ENCODE data around the gene ELAVL2. TPM values are rescaled to one million over a fixed set of nuclear protein-coding genes. Genes with fewer than 3 reads are reported as not detected.

ELAVL2 gene
- total and polyA plus RNA-seq, 2 of the 4 experiments (the other 2 are of a cell fraction), result 0.36 TPM; not detected in 1

GRCh38 chr9:23733495-23734078 is 92.5 kb downstream of the ELAVL2 start:
- no CpG with 5 or more reads among the region's 2 CpGs for WGBS, 2 experiments (ENCODE audit: extremely low coverage in 2 of 2, insufficient read length in 1 of 2)
- H2BK5ac ChIP-seq (ENCODE audit: low read depth, low read length, poor library complexity, severe bottlenecking), result no peak overlapping the region
- ChIA-PET POLR2A (ENCODE audit: unreplicated experiment) (no interaction called here), CTCF (no interaction called here)
- H4K8ac ChIP-seq (ENCODE audit: low read depth in 2 of 2, low read length in 2 of 2), result no peak overlapping the region
- no peaks in the 10 kb centered on the region for H3K36me3 ChIP-seq (ENCODE audit: control insufficient read depth, insufficient read depth, low read length)
- H4K5ac ChIP-seq (ENCODE audit: low read depth, low read length), result no peak overlapping the region
- H2AK5ac ChIP-seq (ENCODE audit: low read depth, low read length), result no peak overlapping the region
- no peak overlapping the region for H3K4ac ChIP-seq (ENCODE audit: low read depth, low read length)
- H3K27me3 ChIP-seq (ENCODE audit: control insufficient read depth, insufficient read depth, low read length), result no peaks in the 10 kb centered on the region
- no peak overlapping the region for H2BK120ac ChIP-seq (ENCODE audit: low read depth, low read length)
- H3K4me3 ChIP-seq (ENCODE audit: insufficient read depth, low read depth, low read length), result no peak overlapping the region
- no peaks in the 10 kb centered on the region for H3K4me1 ChIP-seq (ENCODE audit: control insufficient read depth, insufficient read depth, low read length)
- H3K18ac ChIP-seq (ENCODE audit: low read depth, low read length), result no peak overlapping the region
- H2AK9ac ChIP-seq (replicated peaks; ENCODE audit: low read depth, low read length, poor library complexity), result no peak overlapping the region
- DNase-seq (no peak), ATAC-seq (ENCODE audit: low read depth) (no peak)
- no peak overlapping the region for H2BK20ac ChIP-seq (ENCODE audit: low read depth, low read length)
- no peak overlapping the region for H3K9ac ChIP-seq (ENCODE audit: low read depth, low read length)
- H4K20me1 ChIP-seq (ENCODE audit: insufficient read depth, low read length), result no peaks in the 10 kb centered on the region
- H4K91ac ChIP-seq (ENCODE audit: insufficient read depth, low read depth, low read length), result no peak overlapping the region
- H2AFZ ChIP-seq (replicated peaks; ENCODE audit: low read length, poor library complexity), result no peak overlapping the region
- dilution Hi-C loops (cut with HindIII; ENCODE audit: low sequenced_read_pairs, unreplicated experiment) (no loop called here), in situ Hi-C loops (cut with MboI; ENCODE audit: low sequenced_read_pairs) (no loop called here), intact Hi-C loops (cut with micrococcal nuclease) (no loop called here)
- TF ChIP-seq POLR2A (IDR thresholded peaks at IDR 0.05; ENCODE audit: low read depth, low read length) (no peak), BHLHE40 (IDR thresholded peaks at IDR 0.05; ENCODE audit: low read depth, low read length) (no peak), CTCF (conservative IDR thresholded peaks at IDR 0.05; ENCODE audit: low read depth, low read length) (no peak)
- no peak overlapping the region for H3K56ac ChIP-seq (ENCODE audit: extremely low read depth, insufficient read depth, low read length)
- peaks cover 8% of the 10 kb centered on the region for H3K9me3 ChIP-seq (ENCODE audit: control insufficient read depth, insufficient read depth, low read length)
- H3K14ac ChIP-seq (replicated peaks; ENCODE audit: low read depth, low read length), result no peak overlapping the region
- no peak overlapping the region for H3K23ac ChIP-seq (ENCODE audit: low read depth, low read length)
- no peaks in the 10 kb centered on the region for H3K9me1 ChIP-seq (ENCODE audit: insufficient read depth, low read length)
- H3K79me1 ChIP-seq (ENCODE audit: low read depth in 1 of 2, low read length in 2 of 2), result no peaks in the 10 kb centered on the region
- H3K4me2 ChIP-seq (ENCODE audit: low read depth, low read length), result no peak overlapping the region
- H2BK15ac ChIP-seq (ENCODE audit: low read depth, low read length), result no peak overlapping the region
- no peak overlapping the region for H3K27ac ChIP-seq (ENCODE audit: insufficient read depth, low read length)
- no TSS peak for BruUV-seq (replicated peaks)
